ENCODE measurements around the gene STARD9.
"Not testable (repeated sequence)": the region's sequence is repeated elsewhere in the genome, so short reads cannot be mapped to it uniquely, and the experiment has no call there.

The STARD9 gene

GRCh38 chr15:42732095-42732827, 156.9 kb downstream of the STARD9 start:
- DNase-seq = no peak

GRCh38 chr15:42733027-42733426, 157.6 kb downstream of the STARD9 start:
- no peak for DNase-seq

GRCh38 chr15:42734076-42734672, 158.8 kb downstream of the STARD9 start:
- no peak for DNase-seq

- no peak for DNase-seq
Measured at GRCh38 chr15:42735382-42736165, 160.2 kb downstream of the STARD9 start.

- DNase-seq = no peak
Measured at GRCh38 chr15:42736178-42736792, 160.9 kb downstream of the STARD9 start.

- peak; percentile 65 for DNase-seq
Measured at GRCh38 chr15:42736793-42737528, 161.6 kb downstream of the STARD9 start, which contains the start of gene CDAN1. CDAN1 (minus strand) TSS chr15:42737128; CDS start chr15:42737102, 26 bp downstream.

DNA sequence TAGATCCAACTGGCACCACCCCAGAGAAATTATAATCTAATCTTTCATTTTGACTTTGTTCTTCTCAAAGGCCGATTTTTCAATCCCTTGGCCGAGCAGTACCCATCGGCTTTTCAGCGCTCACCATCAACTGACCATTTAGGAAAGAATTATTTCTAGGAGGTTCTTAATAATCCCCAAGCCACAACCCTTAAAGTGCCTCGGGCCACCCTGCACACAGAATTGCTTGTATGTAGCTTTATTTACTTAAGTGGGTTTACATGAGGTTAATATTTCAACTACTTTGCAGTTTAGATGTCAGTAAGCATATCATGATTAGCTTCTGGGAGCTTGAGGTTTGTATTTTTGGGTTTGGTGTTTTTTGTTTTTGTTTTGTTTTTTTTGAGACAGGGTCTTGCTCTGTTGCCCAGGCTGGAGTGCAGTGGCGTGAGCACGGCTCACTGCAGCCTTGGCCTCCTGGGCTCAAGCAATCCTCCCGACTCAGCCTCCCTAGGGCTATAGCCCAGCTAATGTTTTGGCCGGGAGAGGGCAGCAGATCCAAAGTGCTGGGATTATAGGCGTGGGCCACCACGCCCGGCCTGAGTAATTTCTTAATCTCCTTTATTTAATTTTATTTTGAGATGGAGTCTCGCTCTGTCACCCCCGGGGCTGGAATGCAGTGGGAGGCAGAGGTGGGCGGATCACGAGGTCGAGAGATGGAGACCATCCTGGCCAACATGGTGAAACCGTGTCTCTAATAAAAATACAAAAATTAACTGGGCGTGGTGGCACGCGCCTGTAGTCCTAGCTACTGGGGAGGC, 162.3 kb downstream of the STARD9 start:
- DNase-seq = no peak

DNA sequence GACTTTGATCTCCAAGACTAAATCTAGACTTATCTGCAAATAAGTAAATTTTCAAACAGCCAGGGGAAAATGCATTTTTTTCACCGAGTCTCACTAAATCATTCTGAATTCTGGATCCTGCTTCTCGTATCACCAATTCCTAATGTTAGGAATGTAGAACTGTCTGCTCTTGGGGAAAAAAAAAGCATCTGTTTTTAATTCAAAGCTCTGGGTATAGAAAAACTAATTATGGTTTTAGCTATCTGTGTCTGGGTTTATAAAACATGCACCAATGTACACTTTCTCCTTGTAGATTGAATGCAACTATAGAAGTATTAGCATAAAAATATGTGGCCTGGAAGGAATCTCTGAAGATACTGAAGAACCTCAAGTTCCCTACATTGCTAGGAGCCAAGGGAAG, 166.3 kb downstream of the STARD9 start:
- DNase-seq = no peak

GRCh38 chr15:42742149-42742548, 166.7 kb downstream of the STARD9 start:
- DNase-seq = no peak

DNA sequence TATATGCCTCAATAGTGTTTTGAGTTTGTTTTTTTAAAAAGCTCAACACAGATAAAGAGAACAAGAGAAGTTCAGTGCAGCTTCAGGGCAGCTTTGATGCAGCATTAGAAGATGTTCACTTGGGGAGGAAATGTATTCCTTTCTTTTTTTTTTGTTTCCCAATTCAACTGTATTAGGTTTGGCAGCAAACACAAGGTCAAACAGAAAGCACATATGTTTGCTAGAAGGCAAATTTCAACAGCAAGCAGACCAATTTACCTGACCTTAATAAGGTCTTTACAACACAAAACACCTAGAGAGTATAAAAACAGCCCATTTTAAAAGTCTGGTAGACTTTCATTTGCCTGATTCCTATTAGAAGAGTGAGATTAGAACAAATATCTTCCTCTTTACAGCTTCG, 168.8 kb downstream of the STARD9 start:
- no peak for DNase-seq

- DNase-seq = no peak
Measured at GRCh38 chr15:42749266-42749665, 173.9 kb downstream of the STARD9 start.

DNA sequence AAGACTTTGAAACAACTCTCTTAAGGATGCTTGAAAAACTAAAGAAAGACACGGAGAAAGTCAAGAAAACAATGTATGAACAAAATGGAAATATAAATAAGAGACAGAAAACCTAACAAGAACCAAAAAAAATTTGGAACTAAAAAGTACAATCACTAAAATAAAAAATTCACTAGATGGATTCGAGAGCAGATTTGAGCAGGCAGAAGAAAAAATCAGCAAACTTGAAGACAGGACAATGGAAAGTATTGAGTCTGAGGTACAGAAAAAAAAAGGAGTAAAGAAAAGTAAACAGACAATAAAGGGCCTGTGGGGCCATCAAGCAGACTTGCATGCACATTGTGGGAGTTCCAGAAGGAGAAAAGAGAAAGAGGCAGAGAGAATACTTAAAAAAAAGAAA, 174.9 kb downstream of the STARD9 start:
- DNase-seq = no peak

- DNase-seq = no peak
Measured at GRCh38 chr15:42759093-42759492, 183.7 kb downstream of the STARD9 start.

DNA sequence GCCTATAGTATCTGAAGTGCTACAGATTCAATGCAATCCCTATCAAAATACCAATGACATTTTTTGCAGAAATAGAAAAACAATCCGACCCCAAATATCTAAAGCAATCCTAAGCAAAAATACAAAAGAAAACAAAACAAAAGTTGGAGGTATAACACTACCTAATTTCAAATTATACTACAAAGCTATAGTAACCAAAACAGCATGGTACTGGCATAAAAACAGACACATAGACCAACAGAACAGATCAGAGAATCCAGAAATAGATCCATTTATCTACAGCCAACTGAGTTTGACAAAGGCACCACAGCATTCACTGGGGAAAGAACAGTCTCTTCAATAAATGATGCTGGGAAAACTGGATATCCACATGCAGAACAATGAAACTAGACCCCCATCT, 185.4 kb downstream of the STARD9 start:
- DNase-seq = no peak

GRCh38 chr15:42761813-42762212, 186.4 kb downstream of the STARD9 start:
- DNase-seq = not testable (repeated sequence)

GRCh38 chr15:42764154-42764731, 188.8 kb downstream of the STARD9 start:
- DNase-seq = not testable (repeated sequence)

DNA sequence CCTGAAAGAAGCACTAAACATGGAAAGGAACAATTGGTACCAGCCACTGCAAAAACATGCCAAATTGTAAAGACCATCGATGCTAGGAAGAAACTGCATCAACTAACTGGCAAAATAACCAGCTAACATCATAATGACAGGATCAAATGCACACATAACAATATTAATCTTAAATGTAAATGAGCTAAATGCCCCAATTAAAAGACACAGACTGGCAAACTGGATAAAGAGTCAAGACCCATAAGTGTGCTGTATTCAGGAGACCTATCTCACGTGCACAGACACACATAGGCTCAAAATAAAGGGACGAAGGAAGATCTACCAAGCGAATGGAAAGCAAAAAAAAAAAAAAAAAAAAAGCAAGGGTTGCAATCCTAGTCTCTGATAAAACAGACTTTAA, 190.7 kb downstream of the STARD9 start:
- DNase-seq = not testable (repeated sequence)
